GM21390 (cell line): ENCODE results near the gene PFKFB4.

ENCODE experiments used
- ATAC-seq: cut with Tn5 transposase; IDR thresholded peaks from one replicate; pipeline ENCODE4 v1.9.1; 2021; ENCODE audit not compliant: unreplicated experiment

The PFKFB4 gene

GRCh38 chr3:48468329-48468731 lies 88.3 kb downstream of the PFKFB4 start:
- ATAC-seq, result no peak
